HepG2 (cell line): Measurements from ENCODE around the gene NAA11. TPM values are rescaled to one million over a fixed set of nuclear protein-coding genes. Genes with fewer than 3 reads are reported as not detected.

Source experiments
- ATAC-seq: fragments of 200-7000 bp; cut with Tn5 transposase; 3 replicates; pipeline ENCODE4 v1.9.1; 2020; ENCODE audit warnings: mild to moderate bottlenecking, moderate library complexity
- BruUV-seq: library from RNA; stranded (reverse); fragments of 400-500 nt; replicated peaks from 2 replicates; lab custom pipeline; 2021; lab: Mats Ljungman, UMichigan
- CTCF ChIA-PET: fragments of 300-600 bp; formaldehyde crosslinking; extraction: SDS; loops from one replicate; lab custom pipeline; 2021; ENCODE audit warnings: low total read pairs, inconsistent platforms, low intra/inter-chr PET ratio; lab: Yijun Ruan, JAX
- POLR2A ChIA-PET: fragments of 350-600 bp; sonication (Branson Sonifier 250); formaldehyde crosslinking; loops from one replicate; lab custom pipeline; 2020; ENCODE audit warnings: antibody characterized with exemption, inconsistent platforms; lab: Yijun Ruan, JAX
- DNase-seq: peaks from one replicate; pipeline ENCODE4 v3.0.0-alpha.2; 2015; ENCODE audit warnings: low spot score
- FAIRE-seq: peaks from 3 replicates; lab custom pipeline; 2011; peaks lifted over from hg19 to GRCh38; lab: Jason Lieb, UNC
- H2AFZ ChIP-seq: one replicate; pipeline ENCODE4 v1.6.1; 2011; ENCODE audit warnings: low read length, inconsistent platforms
- H3K27ac ChIP-seq: fragments of 300-600 bp; 3 replicates; pipeline ENCODE4 v1.8.0; 2011; ENCODE audit warnings: mixed run types, mild to moderate bottlenecking, mixed read lengths, low read length, inconsistent platforms; ENCODE audit not compliant: insufficient read depth; ENCODE audit errors: extremely low read length
- H3K27me3 ChIP-seq, 2 experiments: fragments of 200-600 bp in 1 of 2; 2 replicates in 1 of 2; 3 replicates in 1 of 2; pipeline versions ENCODE4 v1.6.0 to v1.8.0; 2011; ENCODE audit warnings: low read length in 2 of 2, mild to moderate bottlenecking in 2 of 2, moderate library complexity in 2 of 2, inconsistent platforms in 1 of 2; ENCODE audit not compliant: insufficient read depth in 2 of 2, control insufficient read depth in 1 of 2
- H3K36me3 ChIP-seq, 2 experiments: fragments of 200-600 bp in 1 of 2; replicated peaks in 1 of 2; 2 replicates in 1 of 2; 3 replicates in 1 of 2; pipeline versions ENCODE4 v1.5.1 to v1.8.0; 2011; ENCODE audit warnings: low read length in 2 of 2, inconsistent platforms in 1 of 2; ENCODE audit not compliant: insufficient read depth in 2 of 2, control insufficient read depth in 1 of 2
- H3K4me1 ChIP-seq: 2 replicates; pipeline ENCODE4 v1.5.1; 2012; ENCODE audit warnings: low read length, inconsistent platforms; ENCODE audit not compliant: insufficient read depth
- H3K4me2 ChIP-seq: 2 replicates; pipeline ENCODE4 v1.6.0; 2011; ENCODE audit warnings: low read depth, low read length, inconsistent platforms
- H3K4me3 ChIP-seq, 3 experiments: fragments of 200-600 bp in 1 of 3; sonication (generic), shearing (Covaris generic) in 1 of 3; replicated peaks in 1 of 3; 2 replicates each; pipeline ENCODE4 v1.5.1; 2011 to 2016; ENCODE audit warnings: low read length in 3 of 3, inconsistent platforms in 2 of 3, low read depth in 2 of 3, mild to moderate bottlenecking in 2 of 3, control low read depth in 1 of 3, mixed read lengths in 1 of 3; ENCODE audit not compliant: insufficient read depth in 1 of 3
- H3K79me2 ChIP-seq: one replicate; pipeline ENCODE4 v1.6.1; 2011; ENCODE audit warnings: low read length, inconsistent platforms; ENCODE audit not compliant: insufficient read depth
- H3K9ac ChIP-seq: 2 replicates; pipeline ENCODE4 v1.6.0; 2011; ENCODE audit warnings: mild to moderate bottlenecking, low read depth, low read length, inconsistent platforms; ENCODE audit not compliant: insufficient read depth
- H3K9me3 ChIP-seq: 2 replicates; pipeline ENCODE4 v1.5.1; 2012; ENCODE audit warnings: mild to moderate bottlenecking, low read length
- H4K20me1 ChIP-seq: 2 replicates; pipeline ENCODE4 v1.6.0; 2011; ENCODE audit warnings: inconsistent platforms, mild to moderate bottlenecking, low read length, moderate library complexity; ENCODE audit not compliant: insufficient read depth
- AGO2 ChIP-seq: fragments of 200-400 bp; formaldehyde crosslinking; optimal IDR thresholded peaks from 2 replicates; pipeline ENCODE3; 2017; ENCODE audit warnings: mild to moderate bottlenecking, low read depth, low read length, moderate library complexity
- GZF1 ChIP-seq: sonication (generic); formaldehyde crosslinking; IDR thresholded peaks from 2 replicates; pipeline ENCODE4 v1.5.1; 2020; ENCODE audit warnings: mild to moderate bottlenecking, missing genetic modification reagents
- HNRNPK ChIP-seq: fragments of 200-400 bp; formaldehyde crosslinking; IDR thresholded peaks from 2 replicates; pipeline ENCODE4 v1.6.1; 2018; ENCODE audit warnings: low read length, low read depth, moderate library complexity, mild to moderate bottlenecking; ENCODE audit not compliant: poor library complexity, severe bottlenecking
- JUN ChIP-seq: sonication (generic); formaldehyde crosslinking; IDR thresholded peaks from 2 replicates; pipeline ENCODE4 v1.4.0; 2020; ENCODE audit warnings: mild to moderate bottlenecking, missing genetic modification reagents
- MXI1 ChIP-seq: IDR thresholded peaks from 3 replicates; pipeline ENCODE4 v1.6.1; 2012; ENCODE audit warnings: low read depth, low read length, inconsistent platforms, borderline replicate concordance
- MYC ChIP-seq: sonication (generic); formaldehyde crosslinking; IDR thresholded peaks from 2 replicates; pipeline ENCODE4 v1.9.0; 2021; ENCODE audit warnings: missing genetic modification reagents, borderline replicate concordance
- NFATC3 ChIP-seq: sonication (generic); formaldehyde crosslinking; IDR thresholded peaks from 2 replicates; pipeline ENCODE4 v1.5.1; 2020; ENCODE audit warnings: mild to moderate bottlenecking, missing genetic modification reagents
- NR2C2 ChIP-seq: sonication (generic); formaldehyde crosslinking; IDR thresholded peaks from 2 replicates; pipeline ENCODE4 v1.4.0; 2020; ENCODE audit warnings: missing genetic modification reagents, mild to moderate bottlenecking, moderate library complexity, borderline replicate concordance
- ONECUT2 ChIP-seq: sonication (generic); formaldehyde crosslinking; IDR thresholded peaks from 2 replicates; pipeline ENCODE4 v1.4.0; 2020; ENCODE audit warnings: missing genetic modification reagents
- TOE1 ChIP-seq: sonication (generic); formaldehyde crosslinking; IDR thresholded peaks from 2 replicates; pipeline ENCODE4 v1.4.0; 2020; ENCODE audit warnings: mild to moderate bottlenecking, missing genetic modification reagents
- ZBTB21 ChIP-seq: sonication (generic); formaldehyde crosslinking; IDR thresholded peaks from 2 replicates; pipeline ENCODE4 v1.4.0; 2020; ENCODE audit warnings: missing genetic modification reagents
- ZNF205 ChIP-seq: IDR thresholded peaks from 2 replicates; pipeline ENCODE4 v1.6.1; 2018; ENCODE audit warnings: missing biosample characterization, missing genetic modification reagents
- ZNF251 ChIP-seq: sonication (generic); formaldehyde crosslinking; IDR thresholded peaks from 2 replicates; pipeline ENCODE4 v1.9.0; 2021; ENCODE audit warnings: mild to moderate bottlenecking, missing genetic modification reagents
- ZNF616 ChIP-seq: sonication (generic); formaldehyde crosslinking; IDR thresholded peaks from 2 replicates; pipeline ENCODE4 v1.5.0; 2020; ENCODE audit warnings: low read depth, mild to moderate bottlenecking, missing genetic modification reagents
- ZNF776 ChIP-seq: sonication (generic); formaldehyde crosslinking; IDR thresholded peaks from 2 replicates; pipeline ENCODE4 v1.4.0; 2020; ENCODE audit warnings: mild to moderate bottlenecking, missing genetic modification reagents
- in situ Hi-C: cut with HindIII; loops from 2 replicates; pipeline ENCODE4 v1.10.0; 2017; ENCODE audit warnings: low pct_unique_long_range_greater_than_20kb; ENCODE audit not compliant: extremely low pct_ligation_motif_present
- intact Hi-C: fragments of 100-400 bp; cut with micrococcal nuclease; formaldehyde crosslinking; loops from one replicate; pipeline ENCODE4 v1.10.0; 2022; ENCODE audit not compliant: unreplicated experiment
- polyA plus RNA-seq, 8 experiments: library from polyadenylated mRNA; depleted of rRNA in 3 of 8; stranded (reverse) in 7 of 8; unstranded in 1 of 8; fragments of >200 nt; fragmentation: Illumina TruSeq in 4 of 8; extraction: Trizol in 4 of 8; gene quantifications; 2 replicates each; pipeline versions ENCODE4 v1.2.1 to v1.2.3, GENCODE V29; 2011 to 2016; ENCODE audit warnings: low read depth in 4 of 8, missing spikeins in 1 of 8, mixed read lengths in 1 of 8; ENCODE audit not compliant: insufficient read depth in 1 of 8
- total RNA-seq, 5 experiments: library from RNA; depleted of rRNA; stranded (reverse); fragments of >200 nt; fragmentation: Illumina TruSeq; extraction: Trizol; gene quantifications; 2 replicates each; pipeline ENCODE4 v1.2.3, GENCODE V29; 2016; ENCODE audit warnings: low read depth in 1 of 5
- TF ChIP-seq, protein P1 (sequence below): sonication (generic); formaldehyde crosslinking; IDR thresholded peaks from 2 replicates; pipeline ENCODE4 v1.9.0; 2022; ENCODE audit warnings: missing genetic modification reagents, mild to moderate bottlenecking, borderline replicate concordance
- TF ChIP-seq, protein P2 (sequence below): sonication (generic); formaldehyde crosslinking; IDR thresholded peaks from 2 replicates; pipeline ENCODE4 v1.5.1; 2020; ENCODE audit warnings: mild to moderate bottlenecking, missing genetic modification reagents, moderate library complexity
- TF ChIP-seq, protein P3 (sequence below): sonication (generic); formaldehyde crosslinking; IDR thresholded peaks from 2 replicates; pipeline ENCODE4 v1.5.1; 2020; ENCODE audit warnings: missing genetic modification reagents, mild to moderate bottlenecking, borderline replicate concordance

NAA11 gene
- total and polyA plus RNA-seq, 2 of the 13 experiments (the other 11 are each of a cell fraction or from before 2014, with no cell fraction given), result not detected

DNA sequence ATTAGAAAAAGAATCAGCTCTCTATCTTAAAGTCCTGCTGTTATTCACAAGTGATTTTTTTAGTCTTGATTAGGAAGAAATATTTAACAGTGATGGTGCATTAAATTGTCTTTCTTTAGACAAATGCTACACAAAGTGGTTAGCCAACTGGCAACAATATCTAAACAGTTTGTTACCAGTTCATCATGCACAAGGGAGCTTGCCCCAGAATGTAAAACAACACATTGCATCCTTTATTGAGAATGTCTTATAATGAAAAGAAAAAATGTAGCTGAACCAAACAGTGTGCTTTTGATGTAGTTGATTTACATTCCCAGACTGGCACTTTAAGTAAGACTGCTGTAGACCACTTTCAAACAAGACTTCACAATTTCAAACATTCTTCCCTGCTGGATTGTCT lies 34.1 kb upstream of the NAA11 start:
- intact Hi-C loops, result no loop called here
- H3K4me1 ChIP-seq, result no peaks in the 10 kb centered on the region
- CTCF ChIA-PET, result no interaction called here
- H2AFZ ChIP-seq, result no peak overlapping the region
- no peak overlapping the region for H3K4me2 ChIP-seq
- no peak overlapping the region for H3K27ac ChIP-seq
- no peaks in the 10 kb centered on the region for H3K36me3 ChIP-seq
- no peaks in the 10 kb centered on the region for H4K20me1 ChIP-seq
- POLR2A ChIA-PET, result no interaction called here
- FAIRE-seq (no peak), DNase-seq (no peak), ATAC-seq (no peak)
- no peaks in the 10 kb centered on the region for H3K27me3 ChIP-seq
- BruUV-seq, result no TSS peak
- no peak overlapping the region for H3K4me3 ChIP-seq
- H3K9ac ChIP-seq, result no peak overlapping the region
- in situ Hi-C loops, result no loop called here
- no peaks in the 10 kb centered on the region for H3K79me2 ChIP-seq
- no peaks in the 10 kb centered on the region for H3K9me3 ChIP-seq
- no peak for TF ChIP-seq NFATC3 (CRISPR knock-in tag)
- no peak for TF ChIP-seq JUN (CRISPR knock-in tag)
- no peak for TF ChIP-seq TOE1
- TF ChIP-seq ZNF205 (CRISPR knock-in tag), result no peak
- TF ChIP-seq, protein P1, sequence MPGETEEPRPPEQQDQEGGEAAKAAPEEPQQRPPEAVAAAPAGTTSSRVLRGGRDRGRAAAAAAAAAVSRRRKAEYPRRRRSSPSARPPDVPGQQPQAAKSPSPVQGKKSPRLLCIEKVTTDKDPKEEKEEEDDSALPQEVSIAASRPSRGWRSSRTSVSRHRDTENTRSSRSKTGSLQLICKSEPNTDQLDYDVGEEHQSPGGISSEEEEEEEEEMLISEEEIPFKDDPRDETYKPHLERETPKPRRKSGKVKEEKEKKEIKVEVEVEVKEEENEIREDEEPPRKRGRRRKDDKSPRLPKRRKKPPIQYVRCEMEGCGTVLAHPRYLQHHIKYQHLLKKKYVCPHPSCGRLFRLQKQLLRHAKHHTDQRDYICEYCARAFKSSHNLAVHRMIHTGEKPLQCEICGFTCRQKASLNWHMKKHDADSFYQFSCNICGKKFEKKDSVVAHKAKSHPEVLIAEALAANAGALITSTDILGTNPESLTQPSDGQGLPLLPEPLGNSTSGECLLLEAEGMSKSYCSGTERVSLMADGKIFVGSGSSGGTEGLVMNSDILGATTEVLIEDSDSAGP (CRISPR knock-in tag), result no peak
- TF ChIP-seq GZF1 (CRISPR knock-in tag), result no peak
- no peak for TF ChIP-seq MXI1
- TF ChIP-seq NR2C2, result no peak
- no peak for TF ChIP-seq ONECUT2
- TF ChIP-seq ZNF776 (CRISPR knock-in tag), result no peak
- no peak for TF ChIP-seq ZNF616
- no peak for TF ChIP-seq AGO2
- TF ChIP-seq, protein P2, sequence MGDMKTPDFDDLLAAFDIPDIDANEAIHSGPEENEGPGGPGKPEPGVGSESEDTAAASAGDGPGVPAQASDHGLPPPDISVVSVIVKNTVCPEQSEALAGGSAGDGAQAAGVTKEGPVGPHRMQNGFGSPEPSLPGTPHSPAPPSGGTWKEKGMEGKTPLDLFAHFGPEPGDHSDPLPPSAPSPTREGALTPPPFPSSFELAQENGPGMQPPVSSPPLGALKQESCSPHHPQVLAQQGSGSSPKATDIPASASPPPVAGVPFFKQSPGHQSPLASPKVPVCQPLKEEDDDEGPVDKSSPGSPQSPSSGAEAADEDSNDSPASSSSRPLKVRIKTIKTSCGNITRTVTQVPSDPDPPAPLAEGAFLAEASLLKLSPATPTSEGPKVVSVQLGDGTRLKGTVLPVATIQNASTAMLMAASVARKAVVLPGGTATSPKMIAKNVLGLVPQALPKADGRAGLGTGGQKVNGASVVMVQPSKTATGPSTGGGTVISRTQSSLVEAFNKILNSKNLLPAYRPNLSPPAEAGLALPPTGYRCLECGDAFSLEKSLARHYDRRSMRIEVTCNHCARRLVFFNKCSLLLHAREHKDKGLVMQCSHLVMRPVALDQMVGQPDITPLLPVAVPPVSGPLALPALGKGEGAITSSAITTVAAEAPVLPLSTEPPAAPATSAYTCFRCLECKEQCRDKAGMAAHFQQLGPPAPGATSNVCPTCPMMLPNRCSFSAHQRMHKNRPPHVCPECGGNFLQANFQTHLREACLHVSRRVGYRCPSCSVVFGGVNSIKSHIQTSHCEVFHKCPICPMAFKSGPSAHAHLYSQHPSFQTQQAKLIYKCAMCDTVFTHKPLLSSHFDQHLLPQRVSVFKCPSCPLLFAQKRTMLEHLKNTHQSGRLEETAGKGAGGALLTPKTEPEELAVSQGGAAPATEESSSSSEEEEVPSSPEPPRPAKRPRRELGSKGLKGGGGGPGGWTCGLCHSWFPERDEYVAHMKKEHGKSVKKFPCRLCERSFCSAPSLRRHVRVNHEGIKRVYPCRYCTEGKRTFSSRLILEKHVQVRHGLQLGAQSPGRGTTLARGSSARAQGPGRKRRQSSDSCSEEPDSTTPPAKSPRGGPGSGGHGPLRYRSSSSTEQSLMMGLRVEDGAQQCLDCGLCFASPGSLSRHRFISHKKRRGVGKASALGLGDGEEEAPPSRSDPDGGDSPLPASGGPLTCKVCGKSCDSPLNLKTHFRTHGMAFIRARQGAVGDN (CRISPR knock-in tag), result no peak
- no peak for TF ChIP-seq ZBTB21 (CRISPR knock-in tag)
- TF ChIP-seq MYC (CRISPR knock-in tag), result no peak
- TF ChIP-seq, protein P3, sequence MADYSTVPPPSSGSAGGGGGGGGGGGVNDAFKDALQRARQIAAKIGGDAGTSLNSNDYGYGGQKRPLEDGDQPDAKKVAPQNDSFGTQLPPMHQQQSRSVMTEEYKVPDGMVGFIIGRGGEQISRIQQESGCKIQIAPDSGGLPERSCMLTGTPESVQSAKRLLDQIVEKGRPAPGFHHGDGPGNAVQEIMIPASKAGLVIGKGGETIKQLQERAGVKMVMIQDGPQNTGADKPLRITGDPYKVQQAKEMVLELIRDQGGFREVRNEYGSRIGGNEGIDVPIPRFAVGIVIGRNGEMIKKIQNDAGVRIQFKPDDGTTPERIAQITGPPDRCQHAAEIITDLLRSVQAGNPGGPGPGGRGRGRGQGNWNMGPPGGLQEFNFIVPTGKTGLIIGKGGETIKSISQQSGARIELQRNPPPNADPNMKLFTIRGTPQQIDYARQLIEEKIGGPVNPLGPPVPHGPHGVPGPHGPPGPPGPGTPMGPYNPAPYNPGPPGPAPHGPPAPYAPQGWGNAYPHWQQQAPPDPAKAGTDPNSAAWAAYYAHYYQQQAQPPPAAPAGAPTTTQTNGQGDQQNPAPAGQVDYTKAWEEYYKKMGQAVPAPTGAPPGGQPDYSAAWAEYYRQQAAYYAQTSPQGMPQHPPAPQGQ, result no peak
- TF ChIP-seq ZNF251 (CRISPR knock-in tag), result no peak
- TF ChIP-seq HNRNPK, result no peak
